Activated CD8-positive, alpha-beta memory T cell treated with anti-CD3 and anti-CD28 coated beads for 4 hours (primary cell): ENCODE data around the gene C20orf202.

Source experiments
- DNase-seq, 2 donors: peaks; one replicate each; pipeline ENCODE4 v3.0.0-alpha.2; 2020; ENCODE audit warnings: low read depth in 2 of 2

C20orf202 gene

DNA sequence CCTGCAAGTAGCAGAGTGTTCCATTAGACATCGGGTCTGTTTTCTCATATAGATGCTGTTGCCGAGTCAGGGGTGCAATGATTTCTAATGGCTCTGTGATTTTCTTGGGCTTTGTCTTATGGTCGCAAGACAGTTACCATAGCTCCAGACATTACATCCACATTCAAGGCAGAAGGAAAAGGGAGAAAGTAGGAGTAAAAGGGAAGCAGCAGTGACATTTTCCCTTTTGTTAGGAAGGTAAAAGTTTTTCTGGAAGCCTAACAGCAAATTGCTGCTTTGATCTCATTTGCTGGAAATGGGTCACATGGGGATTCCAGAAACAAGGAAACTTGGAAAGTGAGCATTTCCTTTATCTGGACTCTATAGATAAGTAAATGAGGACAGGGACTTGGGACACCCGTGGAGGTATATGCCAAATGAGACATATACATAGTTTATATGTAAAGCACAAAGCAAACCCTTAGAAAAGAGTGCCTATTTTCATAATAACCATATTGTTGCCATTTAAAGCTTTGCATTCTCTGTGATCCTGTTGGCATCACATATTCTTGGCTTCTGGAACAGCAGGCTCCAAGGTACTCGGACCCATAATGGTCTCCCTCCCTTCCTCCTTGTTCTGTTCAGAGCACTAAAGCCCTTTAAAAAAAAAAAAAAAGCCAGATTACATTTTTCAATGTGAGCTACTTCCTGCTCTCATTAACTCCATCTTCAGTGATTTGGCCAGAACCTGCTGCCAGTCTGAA is at the start of gene C20orf202:
Gene C20orf202 (plus strand): TSS at position 693 of the 743 bp plus-strand sequence. CDS start 132 bp downstream, outside the sequence.
- no peak for DNase-seq

DNA sequence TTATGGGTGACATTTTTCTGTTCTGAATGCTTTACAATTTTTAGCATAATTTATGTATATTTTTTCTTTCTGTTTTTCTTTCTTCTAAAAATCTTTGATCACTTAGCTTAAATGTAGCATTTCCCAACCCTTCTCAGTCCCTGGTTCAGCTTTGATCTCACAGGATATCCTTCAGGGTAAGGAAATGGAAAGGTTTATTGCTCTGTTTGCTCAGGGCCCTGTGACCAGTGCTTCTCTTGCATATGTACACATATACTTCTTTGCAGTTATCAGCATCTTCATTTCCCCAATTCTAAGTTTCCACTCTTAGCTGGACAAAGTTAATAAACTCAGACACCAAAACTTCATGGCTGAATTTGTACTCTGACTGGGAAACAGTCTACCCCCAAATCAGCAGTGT is 49.0 kb upstream of the C20orf202 start:
- DNase-seq, result no peak

DNA sequence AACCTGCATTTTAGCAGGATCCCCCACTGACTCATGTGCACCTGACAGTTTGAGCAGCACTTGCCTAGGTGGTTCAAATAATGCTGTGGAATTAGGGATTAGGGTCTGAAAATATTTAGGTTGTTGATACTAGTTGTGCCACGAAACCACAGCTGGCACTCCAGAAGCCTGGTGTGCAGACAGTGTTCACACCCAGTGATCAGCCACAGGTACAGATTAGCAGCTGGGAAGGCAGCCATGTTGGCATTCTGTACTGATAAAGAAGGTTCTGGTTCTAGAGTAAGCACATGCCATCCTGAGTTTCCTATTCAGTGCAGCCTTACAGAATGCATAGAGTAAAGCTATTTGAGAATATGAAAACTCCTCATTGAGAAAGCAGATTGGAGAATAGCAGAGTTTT is 48.6 kb upstream of the C20orf202 start:
- DNase-seq, result no peak

DNA sequence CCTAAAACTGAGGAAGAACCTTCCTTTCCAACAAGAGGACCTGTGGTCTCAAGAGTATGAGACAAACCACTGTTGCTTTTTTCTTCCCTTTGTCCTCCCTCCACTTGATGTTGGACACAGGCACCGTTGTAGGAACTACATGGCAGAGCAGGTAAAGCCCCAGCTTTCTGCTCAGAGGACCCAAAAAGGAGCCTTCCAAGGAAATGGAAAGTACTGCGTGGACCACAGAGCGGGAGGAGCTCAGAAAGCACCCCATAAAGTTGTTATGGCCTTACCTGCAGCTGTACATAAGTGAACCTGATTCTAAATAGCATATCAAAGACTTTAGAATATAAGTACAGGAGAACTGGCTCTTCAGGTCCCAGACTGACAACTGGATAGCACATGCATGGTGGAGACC is 47.9 kb upstream of the C20orf202 start:
- DNase-seq, result no peak

DNA sequence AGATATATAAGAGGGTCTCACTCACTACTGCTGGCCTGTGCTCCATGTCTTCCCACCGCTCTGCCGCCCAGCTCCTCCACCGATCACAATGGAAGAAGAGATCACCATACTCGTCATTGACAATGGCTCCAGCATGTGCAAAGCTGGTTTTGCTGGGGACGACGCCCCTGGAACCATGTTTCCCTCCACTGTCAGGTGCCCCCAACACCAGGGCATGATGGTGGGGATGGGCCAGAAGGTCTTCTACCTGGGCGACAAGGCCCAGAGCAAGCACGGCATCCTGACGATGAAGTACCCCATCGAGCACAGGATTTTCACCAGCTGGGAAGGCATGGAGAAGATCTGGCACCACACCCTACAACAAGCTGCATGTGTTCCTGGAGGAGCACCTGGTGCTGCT is 42.8 kb upstream of the C20orf202 start:
- no peak for DNase-seq

DNA sequence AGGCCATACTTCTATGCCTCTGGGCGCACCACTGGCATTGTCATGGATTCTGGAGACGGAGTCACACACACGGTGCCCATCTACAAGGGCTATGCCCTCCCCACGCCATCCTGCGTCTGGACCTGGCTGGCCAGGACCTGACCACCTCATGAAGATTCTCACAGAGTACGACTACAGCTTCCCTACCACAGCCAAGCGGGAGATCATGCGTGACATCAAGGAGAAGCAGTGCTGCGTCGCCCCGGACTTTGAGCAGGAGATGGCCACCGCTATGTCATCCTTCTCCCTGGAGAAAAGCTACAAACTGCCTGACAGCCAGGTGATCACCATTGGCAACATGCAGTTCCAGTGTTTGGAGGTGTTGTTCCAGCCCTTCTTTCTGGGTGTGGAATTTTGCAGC is 42.3 kb upstream of the C20orf202 start:
- no peak for DNase-seq

DNA sequence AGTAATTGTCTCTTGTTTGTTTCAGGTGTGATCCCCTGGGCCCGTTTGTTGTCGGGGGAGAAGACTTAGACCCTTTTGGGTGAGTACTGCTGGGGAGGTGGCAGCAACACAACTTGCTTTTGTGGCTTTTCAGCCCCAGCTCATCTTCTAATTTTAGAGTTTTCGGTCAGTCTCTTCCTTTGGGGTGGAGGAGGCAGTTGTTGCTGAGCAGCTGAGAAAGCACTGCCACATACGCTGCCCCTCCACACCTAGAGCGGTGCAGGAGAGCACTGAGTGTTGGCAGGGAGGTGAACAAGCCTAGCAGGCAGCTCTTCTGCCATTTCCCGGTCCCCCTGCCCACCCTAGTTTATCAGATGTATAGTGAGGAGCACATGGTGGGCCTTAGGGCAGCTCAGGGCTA is 40.1 kb upstream of the C20orf202 start:
- no peak for DNase-seq

DNA sequence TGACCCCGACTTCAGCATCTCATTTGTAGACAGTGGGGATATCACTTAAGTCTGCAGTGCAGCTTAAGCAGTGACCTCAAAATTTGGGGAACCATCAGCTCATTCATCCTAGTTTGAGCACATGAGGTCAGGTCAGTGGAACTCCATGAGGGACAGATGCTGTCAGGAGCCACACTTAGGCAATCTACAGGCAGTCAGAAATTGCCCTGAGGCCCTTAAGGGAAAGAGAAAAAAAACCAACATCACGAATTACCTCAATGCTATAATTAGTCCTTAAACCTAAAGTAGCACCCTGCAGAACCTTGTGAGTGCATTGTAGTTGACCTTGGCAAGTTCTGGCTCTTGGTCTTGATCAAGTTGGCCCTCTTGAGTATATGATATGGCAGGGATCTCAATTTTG is 39.6 kb upstream of the C20orf202 start:
- no peak for DNase-seq

DNA sequence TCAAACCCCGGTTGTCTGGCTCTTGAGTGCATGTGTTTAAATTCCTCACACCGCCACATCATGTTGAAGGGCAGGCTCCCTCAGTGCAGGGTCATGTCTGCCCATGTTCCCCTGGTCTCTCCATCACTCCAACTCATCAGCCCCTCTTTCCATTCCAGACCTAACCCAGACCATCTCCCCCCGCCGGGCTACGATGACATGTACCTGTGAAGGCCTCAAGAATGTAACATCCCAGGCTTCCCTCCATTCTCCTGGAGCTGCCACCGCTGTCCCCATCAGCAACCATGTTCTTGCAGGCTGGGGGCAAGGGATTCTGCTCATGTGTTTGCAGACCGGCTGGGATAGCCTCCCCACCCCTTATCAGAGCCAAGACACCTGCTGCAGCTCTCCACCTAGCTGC is 38.4 kb upstream of the C20orf202 start:
- DNase-seq, result no peak

DNA sequence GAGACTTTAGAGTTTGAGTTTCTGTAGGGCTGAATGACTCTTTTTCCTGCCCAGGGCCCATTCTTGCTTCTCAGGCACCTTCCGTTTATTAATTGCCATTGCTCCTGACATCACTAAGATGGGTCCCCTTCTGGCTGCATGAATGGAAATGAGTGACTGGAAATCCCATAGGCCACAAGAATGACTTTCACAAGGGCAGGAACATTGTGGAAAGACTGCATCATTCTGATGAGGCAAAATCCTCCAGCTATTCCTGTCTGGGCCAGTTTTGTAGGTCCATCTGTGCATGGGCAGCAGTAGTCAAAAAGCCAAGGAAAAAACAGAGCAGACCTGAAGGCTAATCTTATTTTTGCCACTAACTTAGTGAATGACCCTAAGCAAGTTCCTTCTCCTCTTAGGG is 37.7 kb upstream of the C20orf202 start:
- no peak for DNase-seq

DNA sequence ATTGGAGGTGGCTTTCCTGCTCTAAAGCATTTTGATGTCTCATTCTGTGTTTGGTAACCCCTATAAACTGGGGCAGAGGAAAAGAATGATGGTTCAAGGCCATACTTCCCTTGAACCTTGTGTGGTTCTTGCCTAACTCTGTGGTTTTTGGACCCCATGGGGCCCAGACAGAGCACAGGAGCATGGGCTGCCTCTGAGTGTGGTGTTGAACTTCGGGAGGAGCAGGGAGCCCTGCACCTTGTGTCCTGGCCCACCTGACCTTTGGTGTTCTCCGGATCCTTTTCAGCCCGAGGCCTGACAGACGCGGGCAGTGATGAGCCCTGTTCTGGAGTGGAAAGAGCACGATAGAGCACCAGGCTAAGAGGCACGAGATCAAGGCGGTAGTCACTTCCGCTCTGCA is 37.3 kb upstream of the C20orf202 start:
- DNase-seq, result no peak

DNA sequence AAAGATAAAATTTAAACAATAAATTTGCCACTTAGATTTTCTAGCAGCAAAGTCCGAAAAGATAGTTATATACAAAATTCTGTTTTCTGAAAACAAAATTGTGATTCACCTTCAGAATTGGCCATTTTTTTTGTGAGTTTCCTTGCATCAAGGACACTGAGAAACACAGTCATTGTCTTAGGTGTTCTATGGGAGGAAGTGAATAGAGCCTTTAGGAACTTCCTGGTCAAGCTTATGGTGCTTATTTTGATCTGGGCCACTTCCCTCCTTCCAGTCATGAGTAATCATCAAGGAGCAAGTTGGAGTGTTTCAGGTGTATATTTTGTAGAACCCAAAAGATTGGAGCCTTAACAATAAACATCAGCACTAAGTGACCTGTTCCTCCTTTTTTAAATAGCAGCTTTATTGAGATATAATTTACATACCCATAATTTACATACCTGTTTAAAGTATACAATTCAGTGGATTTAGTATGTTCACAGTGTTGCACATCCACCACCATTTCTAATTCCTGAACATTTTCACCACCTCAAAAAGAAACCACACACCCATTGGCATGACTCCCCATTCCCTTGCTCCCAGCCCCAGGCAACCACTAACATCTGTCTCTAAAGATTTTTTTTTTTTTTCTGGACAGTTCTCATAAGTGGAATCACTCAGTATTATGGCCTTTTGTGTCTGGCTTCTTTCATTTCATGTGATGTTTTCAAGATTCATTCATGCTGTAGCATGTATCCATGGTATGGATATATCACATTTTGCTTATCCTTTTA is 36.1 kb upstream of the C20orf202 start:
- no peak for DNase-seq

DNA sequence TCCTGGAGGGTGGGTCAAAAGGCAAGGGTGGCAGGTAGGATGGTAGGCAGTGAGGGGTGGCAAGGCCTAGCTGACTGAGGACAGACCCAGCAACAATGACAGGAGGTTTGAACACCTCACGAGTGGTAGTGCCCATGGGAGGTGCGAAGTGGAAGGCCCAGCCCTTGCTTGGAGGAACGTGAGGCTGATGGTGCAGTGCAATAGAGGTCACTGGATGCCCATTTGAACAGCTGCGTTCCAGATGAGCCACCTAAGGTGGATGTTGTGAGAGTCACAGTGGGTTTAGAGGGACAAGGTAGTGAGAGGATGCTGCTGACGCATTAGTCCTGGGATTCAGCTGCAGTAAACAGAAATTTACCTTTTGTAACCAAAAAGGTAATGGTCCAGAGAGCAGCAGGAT is 34.0 kb upstream of the C20orf202 start:
- DNase-seq, result no peak

DNA sequence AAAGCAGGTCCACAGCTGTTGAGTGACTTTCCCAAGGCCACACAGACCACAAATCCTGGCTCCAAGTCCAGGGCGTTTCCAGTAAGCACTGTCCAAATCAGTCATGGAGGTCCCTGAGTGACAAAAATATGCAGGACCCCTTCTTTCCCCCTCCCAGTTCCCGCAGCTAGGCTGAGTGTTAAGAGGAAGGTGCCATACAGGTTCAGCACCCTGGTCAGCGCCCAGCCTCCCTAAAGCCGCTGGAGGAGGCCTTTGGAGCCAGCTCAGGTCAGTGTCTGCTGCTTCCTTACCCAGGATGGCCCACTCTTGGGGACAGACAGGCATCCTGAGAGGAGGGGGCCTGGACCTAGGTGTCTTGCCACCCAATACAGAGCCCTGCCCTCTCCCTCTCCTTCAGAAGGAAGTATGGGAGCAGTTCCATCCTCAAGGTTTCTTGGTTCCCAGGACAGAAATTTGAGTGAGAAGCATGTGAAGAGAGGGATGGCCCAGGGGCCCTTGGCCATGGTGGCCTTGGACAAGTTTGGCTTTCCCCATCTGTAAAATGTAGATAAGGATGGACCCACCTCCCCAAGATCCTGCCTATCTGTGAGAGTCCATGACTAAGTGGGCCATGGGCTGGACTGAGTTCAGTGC is 31.7 kb upstream of the C20orf202 start:
- no peak for DNase-seq

DNA sequence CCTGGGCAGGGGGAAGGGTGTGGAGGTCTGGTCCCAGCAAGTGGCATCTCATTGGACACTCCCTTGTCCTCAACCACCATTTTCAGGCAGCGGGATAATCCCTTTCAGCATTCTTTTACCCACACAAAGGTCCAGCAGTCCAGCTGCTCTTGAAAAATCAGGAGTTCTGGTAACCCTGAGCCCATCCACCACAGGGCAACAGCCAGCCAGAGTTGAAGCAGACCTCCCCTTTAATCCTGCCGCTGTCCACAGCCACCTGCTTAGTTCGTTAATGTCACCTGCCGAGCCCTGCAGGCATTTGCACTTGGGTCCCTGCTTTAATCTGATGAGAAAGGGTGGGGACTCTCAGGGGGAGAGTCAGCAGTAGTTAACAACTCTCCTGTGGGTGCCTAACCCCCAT is 29.6 kb upstream of the C20orf202 start:
- DNase-seq, result no peak

DNA sequence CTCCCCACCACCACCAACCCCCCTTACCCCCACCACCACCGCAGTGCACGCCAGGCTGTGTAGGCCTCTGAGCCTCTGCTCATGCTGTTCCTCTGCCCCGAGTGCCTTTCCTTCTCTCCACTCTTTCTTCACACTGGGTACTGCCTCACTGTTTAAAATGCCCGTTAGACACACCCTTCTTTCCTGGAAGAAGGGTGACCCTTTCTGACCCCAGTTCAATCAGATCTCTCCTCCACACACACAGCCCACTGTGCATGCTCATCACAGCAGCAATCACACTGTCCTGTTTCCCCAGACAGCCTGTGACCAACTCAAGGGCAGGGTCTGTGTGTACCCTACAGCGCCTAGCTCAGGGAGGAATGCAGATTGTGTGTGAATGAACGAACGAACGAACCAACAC is 28.5 kb upstream of the C20orf202 start:
- no peak for DNase-seq

DNA sequence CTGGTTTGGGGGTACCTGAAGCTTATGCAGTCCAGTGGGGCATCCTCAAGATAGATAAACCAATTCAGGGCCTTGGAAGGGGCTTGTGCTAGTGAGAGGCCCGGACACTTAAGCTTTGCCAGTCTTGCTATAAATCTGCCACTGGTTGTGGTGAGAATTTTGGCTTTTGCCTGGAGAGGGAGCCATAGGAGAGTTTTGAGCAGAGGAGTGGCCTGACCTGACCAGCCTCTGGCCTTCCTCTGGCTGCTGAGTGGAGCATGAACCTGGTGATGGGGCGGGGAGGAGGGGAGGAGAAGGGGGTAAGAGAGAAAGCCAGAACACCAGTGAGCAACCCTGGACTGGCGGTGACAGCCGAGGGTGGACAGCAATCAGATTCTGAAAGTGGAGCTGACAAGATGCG is 25.6 kb upstream of the C20orf202 start:
- no peak for DNase-seq

DNA sequence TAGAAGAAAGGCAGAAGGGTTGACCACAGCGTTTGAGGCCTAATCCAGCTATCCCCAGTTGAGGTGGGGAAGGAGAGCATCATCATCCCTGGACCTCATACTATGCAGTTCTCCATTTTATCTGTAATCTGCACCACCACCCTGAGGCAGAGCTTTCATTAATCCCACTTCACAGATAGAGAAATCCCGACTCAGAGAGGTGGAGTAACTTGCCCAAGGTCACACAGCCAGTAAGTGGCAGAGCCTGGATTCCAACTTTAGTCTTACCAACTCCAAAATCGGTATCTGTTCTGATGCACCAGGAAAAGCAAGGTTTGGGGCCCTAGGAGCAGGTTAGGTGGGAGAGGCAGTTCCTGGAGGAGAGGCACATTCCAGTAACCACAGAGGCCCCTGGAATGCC is 25.2 kb upstream of the C20orf202 start:
- no peak for DNase-seq

DNA sequence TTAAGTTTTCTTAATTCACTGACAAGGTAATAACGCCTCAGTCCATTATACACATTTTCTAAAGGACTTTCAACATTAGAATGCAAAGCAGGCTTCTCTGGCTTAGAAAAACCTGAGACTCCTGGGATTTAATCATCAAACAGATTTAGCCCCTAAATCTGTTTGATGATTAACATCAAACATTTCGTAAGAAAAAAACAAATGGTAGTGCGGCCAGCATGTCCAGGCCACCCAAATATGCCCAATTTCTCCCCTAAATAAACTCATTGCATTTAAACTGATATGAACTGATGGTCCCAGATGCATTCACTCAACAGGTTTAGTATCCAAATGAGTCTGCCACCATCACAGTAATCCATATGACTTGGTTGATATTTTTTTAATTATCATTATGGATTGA is 24.6 kb upstream of the C20orf202 start:
- DNase-seq, result no peak

DNA sequence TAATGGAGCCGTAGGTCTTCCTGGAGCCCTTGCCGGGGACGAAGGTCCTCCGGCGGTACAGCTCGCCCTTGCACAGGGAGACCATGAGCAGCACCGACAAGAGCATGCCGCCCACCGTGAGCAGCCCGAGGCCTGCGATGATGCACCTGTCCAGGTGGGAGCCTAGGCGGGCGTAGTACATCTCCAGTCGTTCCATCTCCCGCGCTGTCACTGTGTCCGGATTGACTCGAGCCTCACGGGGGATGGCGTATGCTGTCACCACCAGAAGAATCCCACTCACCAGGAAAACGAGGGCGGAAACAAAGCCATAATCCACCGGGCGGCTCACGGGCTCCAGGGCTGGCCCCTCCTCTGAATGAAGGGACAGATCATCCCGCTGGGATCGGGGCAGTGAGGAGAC is 22.3 kb upstream of the C20orf202 start:
- DNase-seq, result no peak

DNA sequence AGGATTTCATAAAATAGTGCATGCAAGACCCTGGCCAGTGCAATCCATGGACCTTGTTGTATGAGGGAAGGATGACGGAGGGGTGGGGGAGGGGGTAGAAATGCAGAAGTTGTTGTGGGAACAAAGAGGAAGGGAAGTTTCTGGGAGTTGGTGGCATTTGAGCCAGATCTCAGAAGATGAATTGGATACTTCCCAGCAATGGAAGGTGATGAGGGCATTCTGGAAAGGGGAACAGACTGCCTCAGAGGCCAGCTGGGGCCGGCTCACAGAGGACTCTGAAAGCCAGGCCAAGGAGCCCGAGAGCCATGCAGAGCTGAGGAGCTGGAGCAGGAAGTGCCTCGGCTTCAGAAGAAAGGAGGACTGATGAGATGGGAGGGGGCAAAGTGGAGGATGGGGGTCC is 21.1 kb upstream of the C20orf202 start:
- DNase-seq, result no peak

DNA sequence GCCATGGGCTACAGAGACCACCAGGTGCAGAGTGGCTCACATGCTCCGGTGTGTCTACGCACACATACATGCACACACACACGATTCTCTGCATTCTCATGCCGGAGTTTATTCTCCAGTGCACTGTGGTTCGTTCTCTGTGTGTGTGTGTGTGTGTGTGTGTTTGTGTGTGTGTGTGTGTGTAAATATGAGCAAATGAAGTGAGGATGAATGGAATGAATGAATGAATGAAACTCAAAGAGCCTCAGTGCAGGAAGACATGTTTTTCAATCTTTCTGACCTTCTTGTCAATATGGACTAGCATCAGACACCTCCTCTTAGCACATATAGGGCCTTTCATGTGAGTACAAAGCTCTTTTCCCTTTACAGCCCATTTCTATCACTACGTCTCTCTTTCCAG is 20.1 kb upstream of the C20orf202 start:
- DNase-seq, result no peak

DNA sequence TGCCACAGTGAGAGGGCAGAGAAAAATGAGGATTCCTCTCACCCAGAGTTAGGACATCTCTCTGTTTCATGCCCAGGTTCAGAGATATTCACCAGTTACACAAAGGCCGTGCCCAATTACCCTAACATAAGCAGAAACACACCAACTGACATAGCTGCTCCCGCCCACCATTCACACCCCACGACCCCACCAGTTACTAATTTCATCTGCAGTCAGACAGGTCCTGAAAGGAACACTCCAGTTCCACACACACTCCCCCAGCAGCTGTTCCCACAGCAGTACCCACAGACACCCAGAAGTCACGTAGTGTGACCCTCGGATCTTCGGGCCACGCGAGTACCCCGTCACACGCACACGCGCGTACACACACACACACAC is 19.0 kb upstream of the C20orf202 start:
- no peak for DNase-seq
